K562 (cell line): Measurements from ENCODE around the gene MUC5B.

ENCODE experiments used
- EP300 ChIP-seq: IDR thresholded peaks from 2 replicates; pipeline ENCODE4 v1.6.1; 2012; ENCODE audit warnings: low read length, improper control_type of control experiment
- ESRRA ChIP-seq: fragments of 450-650 bp; IDR thresholded peaks from 2 replicates; pipeline ENCODE4 v1.6.1; 2014; ENCODE audit warnings: low read depth, mild to moderate bottlenecking, moderate library complexity, borderline replicate concordance
- GTF2A2 ChIP-seq: IDR thresholded peaks from 2 replicates; pipeline ENCODE4 v1.6.1; 2016; ENCODE audit warnings: mild to moderate bottlenecking, missing genetic modification characterization, missing compliant biosample characterization
- OTX1 ChIP-seq: fragments of 450-650 bp; formaldehyde crosslinking; IDR thresholded peaks from 2 replicates; pipeline ENCODE4 v1.4.0; 2022; ENCODE audit warnings: mild to moderate bottlenecking
- POLR2A ChIP-seq: fragments of 450-650 bp; conservative IDR thresholded peaks from 2 replicates; pipeline ENCODE4 v1.6.1; 2016
- SMARCA4 ChIP-seq: fragments of 450-650 bp; IDR thresholded peaks from 2 replicates; pipeline ENCODE4 v1.6.1; 2016
- TF ChIP-seq, protein P1 (sequence below), 3 experiments: IDR thresholded peaks in 2 of 3; conservative IDR thresholded peaks in 1 of 3; 2 replicates each; pipeline ENCODE4 v1.5.1; 2011 to 2012; ENCODE audit warnings: low read length in 3 of 3, mild to moderate bottlenecking in 3 of 3, control low read depth in 2 of 3, improper control_type of control experiment in 1 of 3, inconsistent platforms in 1 of 3, low read depth in 1 of 3, mixed read lengths in 1 of 3, moderate library complexity in 1 of 3; ENCODE audit not compliant: insufficient read depth in 2 of 3
- TF ChIP-seq, protein P2 (sequence below): sonication (generic); formaldehyde crosslinking; IDR thresholded peaks from 2 replicates; pipeline ENCODE4 v1.9.0; 2022; ENCODE audit warnings: mild to moderate bottlenecking, missing genetic modification reagents

DNA sequence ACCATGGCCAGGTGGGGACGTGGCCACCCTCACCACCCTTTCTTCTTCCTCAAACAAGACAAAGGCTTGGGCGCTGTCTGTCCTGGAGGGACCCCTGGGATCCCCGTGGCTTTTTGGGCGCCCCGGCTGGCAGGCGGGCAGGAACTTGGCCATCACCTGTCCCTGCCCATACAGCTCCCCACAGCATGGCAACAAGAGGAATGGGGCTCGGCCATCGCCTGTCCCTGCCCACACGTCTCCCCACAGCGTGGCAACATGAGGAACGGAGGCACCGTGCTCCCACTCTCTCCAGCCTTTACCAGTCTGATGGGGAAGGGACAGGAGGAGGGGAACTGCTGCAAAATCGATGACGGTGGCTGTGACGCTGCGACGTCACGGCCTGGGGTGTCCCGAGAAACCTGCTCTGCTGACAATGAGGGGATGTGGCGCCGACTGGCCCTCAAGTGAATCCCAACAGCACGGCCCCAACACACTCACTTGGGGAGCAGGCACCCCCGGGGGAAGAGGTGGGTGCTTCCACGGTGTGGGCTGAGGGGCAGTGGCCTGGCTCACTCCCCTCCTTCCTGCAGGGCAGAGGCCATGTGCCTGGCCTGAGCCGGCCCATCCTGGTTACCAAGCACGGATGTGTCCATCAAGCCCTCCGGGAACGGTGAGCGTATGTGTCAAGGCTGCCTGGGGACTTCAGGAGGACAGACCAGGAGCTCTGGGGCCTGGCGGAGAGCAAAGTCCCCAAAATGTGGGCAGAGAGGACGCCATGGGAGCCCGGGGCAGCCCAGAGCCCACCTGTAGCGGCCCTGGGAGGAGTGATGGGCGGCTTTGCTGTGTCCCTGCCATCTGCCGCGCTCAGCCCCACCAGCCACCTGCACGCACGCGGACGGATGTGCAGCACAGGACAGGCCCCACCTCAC, 56.2 kb downstream of the MUC5B start:
- TF ChIP-seq OTX1 (CRISPR knock-in tag) (no peak), SMARCA4 (no peak), POLR2A (no peak), EP300 (no peak), ESRRA (no peak), GTF2A2 (no peak)
- TF ChIP-seq, protein P1, sequence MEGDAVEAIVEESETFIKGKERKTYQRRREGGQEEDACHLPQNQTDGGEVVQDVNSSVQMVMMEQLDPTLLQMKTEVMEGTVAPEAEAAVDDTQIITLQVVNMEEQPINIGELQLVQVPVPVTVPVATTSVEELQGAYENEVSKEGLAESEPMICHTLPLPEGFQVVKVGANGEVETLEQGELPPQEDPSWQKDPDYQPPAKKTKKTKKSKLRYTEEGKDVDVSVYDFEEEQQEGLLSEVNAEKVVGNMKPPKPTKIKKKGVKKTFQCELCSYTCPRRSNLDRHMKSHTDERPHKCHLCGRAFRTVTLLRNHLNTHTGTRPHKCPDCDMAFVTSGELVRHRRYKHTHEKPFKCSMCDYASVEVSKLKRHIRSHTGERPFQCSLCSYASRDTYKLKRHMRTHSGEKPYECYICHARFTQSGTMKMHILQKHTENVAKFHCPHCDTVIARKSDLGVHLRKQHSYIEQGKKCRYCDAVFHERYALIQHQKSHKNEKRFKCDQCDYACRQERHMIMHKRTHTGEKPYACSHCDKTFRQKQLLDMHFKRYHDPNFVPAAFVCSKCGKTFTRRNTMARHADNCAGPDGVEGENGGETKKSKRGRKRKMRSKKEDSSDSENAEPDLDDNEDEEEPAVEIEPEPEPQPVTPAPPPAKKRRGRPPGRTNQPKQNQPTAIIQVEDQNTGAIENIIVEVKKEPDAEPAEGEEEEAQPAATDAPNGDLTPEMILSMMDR (IDR thresholded peaks at IDR 0.05 in 2 of 3, conservative IDR thresholded peaks at IDR 0.05 in 1 of 3; ENCODE audit: insufficient read depth in 2 of 3, low read depth in 1 of 3, low read length in 3 of 3), result no peak
- TF ChIP-seq, protein P2, sequence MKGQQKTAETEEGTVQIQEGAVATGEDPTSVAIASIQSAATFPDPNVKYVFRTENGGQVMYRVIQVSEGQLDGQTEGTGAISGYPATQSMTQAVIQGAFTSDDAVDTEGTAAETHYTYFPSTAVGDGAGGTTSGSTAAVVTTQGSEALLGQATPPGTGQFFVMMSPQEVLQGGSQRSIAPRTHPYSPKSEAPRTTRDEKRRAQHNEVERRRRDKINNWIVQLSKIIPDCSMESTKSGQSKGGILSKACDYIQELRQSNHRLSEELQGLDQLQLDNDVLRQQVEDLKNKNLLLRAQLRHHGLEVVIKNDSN (CRISPR knock-in tag), result no peak
